ENCODE data around the gene KCNMB4. TPM values are rescaled to one million over a fixed set of nuclear protein-coding genes. Genes with fewer than 3 reads are reported as not detected.

Gene KCNMB4
- total RNA-seq, 1 experiment from 2014 or later, result 0.13 TPM

GRCh38 chr12:70418101-70418500, 52.0 kb downstream of the KCNMB4 start:
- no peak overlapping the region for H3K4me3 ChIP-seq (ENCODE audit: low read depth in 2 of 2, low read length in 2 of 2)
- POLR2A ChIA-PET, result no interaction called here
- no peaks in the 10 kb centered on the region for H3K9me3 ChIP-seq (ENCODE audit: control insufficient read depth, insufficient read depth, low read depth, low read length)
- H3K4me1 ChIP-seq (ENCODE audit: control insufficient read depth, insufficient read depth, low read length), result no peaks in the 10 kb centered on the region
- TF ChIP-seq REST (IDR thresholded peaks at IDR 0.05; ENCODE audit: insufficient read depth in 1 of 2, low read depth in 2 of 2, low read length in 1 of 2) (no peak), CTCF (IDR thresholded peaks at IDR 0.05) (no peak), POLR2AphosphoS5 (IDR thresholded peaks at IDR 0.05; ENCODE audit: low read depth, low read length) (no peak), SIN3A (IDR thresholded peaks at IDR 0.05; ENCODE audit: borderline replicate concordance, insufficient read depth, low read depth, low read length) (no peak), TCF7L2 (IDR thresholded peaks at IDR 0.05; ENCODE audit: low read depth, low read length) (no peak)
- intact Hi-C loops (cut with micrococcal nuclease; ENCODE audit: unreplicated experiment) (no loop called here), in situ Hi-C loops (cut with HindIII; ENCODE audit: low pct_unique_long_range_greater_than_20kb, low sequenced_read_pairs) (no loop called here)
- no peaks in the 10 kb centered on the region for H3K27me3 ChIP-seq (ENCODE audit: control insufficient read depth, insufficient read depth, low read length)
- no TSS peak for BruUV-seq (replicated peaks)
- no peak overlapping the region for H3K27ac ChIP-seq (ENCODE audit: low read length)
- no peaks in the 10 kb centered on the region for H3K36me3 ChIP-seq (ENCODE audit: control insufficient read depth, insufficient read depth, low read length)
- DNase-seq (ENCODE audit: low read depth, low spot score), result no peak
- ATAC-seq, result no peak
- CTCF ChIA-PET, result no interaction called here

GRCh38 chr12:70422631-70423030, 56.5 kb downstream of the KCNMB4 start:
- Histone ChIP-seq H3K4me1 (ENCODE audit: control insufficient read depth, insufficient read depth, low read length) (no peaks in the 10 kb centered on the region), H3K4me3 (ENCODE audit: low read depth in 2 of 2, low read length in 2 of 2) (no peak overlapping the region), H3K27me3 (ENCODE audit: control insufficient read depth, insufficient read depth, low read length) (0 out of 2 replicates have a peak, but pooled peaks cover 4% of the 10 kb centered on the region), H3K36me3 (ENCODE audit: control insufficient read depth, insufficient read depth, low read length) (no peaks in the 10 kb centered on the region), H3K9me3 (ENCODE audit: control insufficient read depth, insufficient read depth, low read depth, low read length) (no peaks in the 10 kb centered on the region), H3K27ac (ENCODE audit: low read length) (no peak overlapping the region)
- no peak for ATAC-seq
- intact Hi-C loops (cut with micrococcal nuclease; ENCODE audit: unreplicated experiment) (no loop called here), in situ Hi-C loops (cut with HindIII; ENCODE audit: low pct_unique_long_range_greater_than_20kb, low sequenced_read_pairs) (no loop called here)
- POLR2A ChIA-PET, result no interaction called here
- CTCF ChIA-PET, result no interaction called here
- TF ChIP-seq SIN3A (IDR thresholded peaks at IDR 0.05; ENCODE audit: borderline replicate concordance, insufficient read depth, low read depth, low read length) (no peak), CTCF (IDR thresholded peaks at IDR 0.05) (no peak), TCF7L2 (IDR thresholded peaks at IDR 0.05; ENCODE audit: low read depth, low read length) (no peak), REST (IDR thresholded peaks at IDR 0.05; ENCODE audit: insufficient read depth in 1 of 2, low read depth in 2 of 2, low read length in 1 of 2) (no peak), POLR2AphosphoS5 (IDR thresholded peaks at IDR 0.05; ENCODE audit: low read depth, low read length) (no peak)
- no TSS peak for BruUV-seq (replicated peaks)
- DNase-seq (ENCODE audit: low read depth, low spot score), result no peak
